ENCODE measurements around the gene NCR1.
"Not testable (repeated sequence)": the region's sequence is repeated elsewhere in the genome, so short reads cannot be mapped to it uniquely, and the experiment has no call there.

The NCR1 gene

DNA sequence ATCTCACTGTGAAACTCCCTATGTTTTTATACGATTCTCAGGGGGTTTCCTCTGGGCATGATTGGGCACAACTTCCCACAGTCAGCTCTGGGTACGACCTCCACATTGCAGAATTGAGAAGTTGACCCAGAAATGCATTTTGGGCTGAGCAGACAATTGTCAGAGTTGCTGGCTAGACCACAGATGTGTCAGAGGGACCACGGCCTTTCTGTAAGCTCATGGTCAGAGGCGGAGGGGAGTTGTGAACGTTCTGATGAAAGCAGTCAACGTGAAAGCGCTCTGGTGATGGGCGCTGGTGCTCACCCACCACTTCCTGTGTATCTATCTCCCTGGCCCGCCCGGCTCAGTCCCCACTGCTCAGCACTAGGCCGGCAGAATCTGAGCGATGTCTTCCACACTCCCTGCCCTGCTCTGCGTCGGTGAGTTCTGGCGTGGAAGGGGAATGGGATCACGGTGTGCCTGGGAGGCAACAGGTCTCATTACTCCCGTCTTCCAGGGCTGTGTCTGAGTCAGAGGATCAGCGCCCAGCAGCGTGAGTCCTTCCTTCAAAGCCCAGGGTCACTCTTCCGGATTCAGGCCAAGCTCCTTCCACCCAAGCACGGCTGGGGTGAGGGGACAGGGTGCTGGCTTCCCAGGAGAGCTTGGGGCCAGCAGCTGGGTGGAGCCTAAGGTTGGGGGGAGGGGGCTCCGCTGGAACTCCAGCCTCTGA, at the start of gene NCR1:
NCR1 (plus strand) TSS at position 346 of the 709 bp plus-strand sequence; CDS start at position 386, 40 bp downstream.
- no peak for DNase-seq

DNA sequence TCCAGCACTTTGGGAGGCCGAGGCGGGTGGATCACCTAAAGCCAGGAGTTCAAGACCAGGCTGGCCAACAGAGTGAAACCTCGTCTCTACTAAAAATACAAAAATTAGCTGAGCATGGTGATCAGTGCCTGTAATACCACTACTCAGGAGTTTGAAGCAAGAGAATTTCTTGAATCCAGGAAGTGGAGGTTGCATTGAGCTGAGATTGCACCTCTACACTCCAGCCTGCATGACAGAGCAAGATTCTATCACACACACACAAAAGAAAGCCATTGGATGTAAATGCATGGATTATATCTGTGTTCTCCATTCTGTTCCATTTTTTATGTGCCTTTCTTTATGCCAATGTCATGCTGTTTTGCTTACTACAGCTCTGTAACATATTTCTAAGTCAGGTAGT, 47.5 kb upstream of the NCR1 start:
- not testable (repeated sequence) for DNase-seq

- not testable (repeated sequence) for DNase-seq
Measured at GRCh38 chr19:54859421-54859820, 46.5 kb upstream of the NCR1 start.

- not testable (repeated sequence) for DNase-seq
Measured at GRCh38 chr19:54863459-54863858, 42.5 kb upstream of the NCR1 start.

DNA sequence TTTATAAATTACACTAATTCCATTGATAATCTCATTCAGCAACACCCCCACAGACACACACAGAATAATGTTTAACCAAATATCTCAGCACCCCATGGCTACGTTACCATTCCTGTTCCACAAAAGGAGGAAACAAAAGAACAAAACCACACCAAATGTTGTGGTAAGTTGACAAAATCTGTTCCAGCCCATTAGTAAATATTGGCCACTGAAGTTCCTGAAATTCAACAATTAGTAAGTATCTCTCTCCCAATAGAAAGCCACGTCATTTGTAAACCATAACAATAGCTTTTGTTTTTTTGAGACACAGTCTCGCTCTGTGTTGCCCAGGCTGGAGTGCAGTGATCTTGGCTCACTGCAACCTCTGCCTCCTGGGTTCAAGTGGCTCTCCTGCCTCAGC, 34.3 kb upstream of the NCR1 start:
- DNase-seq = no peak

DNA sequence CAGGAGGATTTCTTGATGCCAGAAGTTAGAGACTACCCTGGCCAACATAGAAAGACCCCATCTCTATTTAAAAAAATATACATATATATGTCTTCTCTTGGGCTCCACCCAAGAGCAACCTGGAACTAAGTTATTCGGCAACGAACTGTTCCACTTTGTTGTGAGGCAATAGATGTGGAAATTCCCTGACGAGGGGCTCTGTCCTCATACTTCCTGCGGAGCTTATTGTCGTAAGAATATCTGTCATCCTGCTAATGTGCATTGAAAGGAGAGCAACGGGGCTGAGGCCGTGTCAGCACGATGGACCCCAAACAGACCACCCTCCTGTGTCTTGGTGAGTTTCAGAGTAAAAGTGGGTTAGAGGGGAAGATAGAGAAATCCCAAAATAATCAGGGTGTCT, 32.0 kb upstream of the NCR1 start, which contains the start of gene FCAR:
FCAR (plus strand) TSS at position 246 of the 400 bp plus-strand sequence; CDS start at position 301, 55 bp downstream.
- peak; percentile 82 for DNase-seq

DNA sequence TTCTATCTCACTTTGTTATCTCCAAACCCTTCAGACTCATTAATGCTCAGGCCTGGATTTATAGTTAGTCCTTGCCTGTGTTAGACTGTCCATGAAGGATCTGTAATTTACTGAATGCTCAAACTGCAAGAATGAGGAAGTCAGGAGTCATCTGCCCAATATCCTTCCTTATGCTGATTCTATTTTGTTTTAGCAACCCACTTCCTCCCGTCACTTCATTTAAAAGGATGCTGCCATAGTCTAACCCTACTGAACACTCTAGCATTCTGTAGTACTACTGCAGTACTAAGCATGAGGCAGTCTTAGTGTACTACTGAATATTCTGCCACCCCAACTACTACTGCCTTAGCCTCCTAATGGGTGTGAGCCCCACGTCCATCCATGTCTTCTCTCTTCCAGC, 30.4 kb upstream of the NCR1 start:
- DNase-seq = peak; percentile 90

DNA sequence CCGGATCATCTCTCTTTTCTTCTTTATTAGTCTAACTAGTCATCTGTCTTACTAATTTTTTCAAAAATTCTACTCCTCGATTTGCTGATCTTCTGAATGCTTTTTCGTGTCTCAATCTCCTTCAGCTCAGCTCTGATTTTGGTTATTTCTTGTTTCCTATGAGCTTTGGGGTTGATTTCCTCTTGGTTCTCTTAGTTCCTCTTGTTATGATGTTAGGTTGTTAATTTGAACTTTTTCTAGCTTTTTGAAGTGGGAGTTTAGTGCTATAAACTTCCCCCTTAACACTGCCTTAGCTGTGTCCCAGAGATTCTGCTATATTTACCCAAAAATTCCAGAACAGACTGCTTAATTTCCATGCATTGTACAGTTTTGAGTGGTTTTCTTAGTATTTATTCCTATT, 28.5 kb upstream of the NCR1 start:
- DNase-seq = no peak

- no peak for DNase-seq
Measured at GRCh38 chr19:54881884-54882283, 24.1 kb upstream of the NCR1 start.

- no peak for DNase-seq
Measured at GRCh38 chr19:54882758-54883157, 23.2 kb upstream of the NCR1 start.

- no peak for DNase-seq
Measured at GRCh38 chr19:54883228-54883627, 22.7 kb upstream of the NCR1 start.

- no peak for DNase-seq
Measured at GRCh38 chr19:54888239-54888638, 17.7 kb upstream of the NCR1 start.

DNA sequence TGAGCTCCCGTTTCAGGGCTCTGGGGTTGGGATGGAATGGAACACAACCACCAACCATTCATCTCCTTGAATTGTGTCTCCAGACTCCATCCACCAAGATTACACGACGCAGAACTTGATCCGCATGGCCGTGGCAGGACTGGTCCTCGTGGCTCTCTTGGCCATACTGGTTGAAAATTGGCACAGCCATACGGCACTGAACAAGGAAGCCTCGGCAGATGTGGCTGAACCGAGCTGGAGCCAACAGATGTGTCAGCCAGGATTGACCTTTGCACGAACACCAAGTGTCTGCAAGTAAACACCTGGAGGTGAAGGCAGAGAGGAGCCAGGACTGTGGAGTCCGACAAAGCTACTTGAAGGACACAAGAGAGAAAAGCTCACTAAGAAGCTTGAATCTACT, 16.4 kb upstream of the NCR1 start:
- no peak for DNase-seq

- DNase-seq = no peak
Measured at GRCh38 chr19:54893406-54893805, 12.5 kb upstream of the NCR1 start.

DNA sequence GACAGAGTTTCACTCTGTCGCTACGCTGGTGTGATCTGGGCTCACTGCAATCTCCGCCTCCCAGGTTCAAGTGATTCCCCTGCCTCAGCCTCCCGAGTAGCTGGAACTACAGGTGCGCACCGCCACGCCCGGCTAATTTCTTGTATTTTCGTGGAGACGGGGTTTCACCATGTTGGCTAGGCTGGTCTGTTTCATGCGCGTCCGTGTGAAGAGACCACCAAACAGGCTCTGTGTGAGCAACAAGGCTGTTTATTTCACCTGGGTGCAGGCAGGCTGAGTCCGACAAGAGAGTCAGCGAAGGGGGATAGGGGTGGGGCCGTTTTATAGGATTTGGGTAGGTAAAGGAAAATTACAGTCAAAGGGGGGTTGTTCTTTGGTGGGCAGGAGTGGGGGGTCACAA, 11.8 kb upstream of the NCR1 start:
- DNase-seq = not testable (repeated sequence)

- DNase-seq = no peak
Measured at GRCh38 chr19:54896036-54896435, 9.9 kb upstream of the NCR1 start.

GRCh38 chr19:54898685-54899084, 7.3 kb upstream of the NCR1 start:
- DNase-seq = not testable (repeated sequence)

GRCh38 chr19:54899646-54900045, 6.3 kb upstream of the NCR1 start:
- DNase-seq = not testable (repeated sequence)

DNA sequence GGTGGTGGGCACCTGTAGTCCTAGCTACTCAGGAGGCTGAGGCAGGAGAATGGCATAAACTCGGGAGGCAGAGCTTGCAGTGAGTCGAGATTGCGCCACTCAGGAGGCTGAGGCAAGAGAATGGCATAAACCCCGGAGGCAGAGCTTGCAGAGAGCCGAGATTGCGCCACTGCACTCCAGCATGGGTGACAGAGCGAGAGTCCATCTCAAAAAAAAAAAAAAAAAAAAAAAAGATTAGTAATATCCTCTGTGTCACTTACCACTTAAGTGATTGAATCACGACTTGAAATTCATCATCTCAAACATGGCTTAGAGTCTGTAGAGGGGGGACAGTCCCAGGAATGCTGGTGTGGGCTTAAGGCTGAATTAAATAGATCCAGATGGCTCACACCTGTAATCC, 4.8 kb upstream of the NCR1 start:
- DNase-seq = peak; percentile 32

- no peak for DNase-seq
Measured at GRCh38 chr19:54902061-54902460, 3.9 kb upstream of the NCR1 start.

DNA sequence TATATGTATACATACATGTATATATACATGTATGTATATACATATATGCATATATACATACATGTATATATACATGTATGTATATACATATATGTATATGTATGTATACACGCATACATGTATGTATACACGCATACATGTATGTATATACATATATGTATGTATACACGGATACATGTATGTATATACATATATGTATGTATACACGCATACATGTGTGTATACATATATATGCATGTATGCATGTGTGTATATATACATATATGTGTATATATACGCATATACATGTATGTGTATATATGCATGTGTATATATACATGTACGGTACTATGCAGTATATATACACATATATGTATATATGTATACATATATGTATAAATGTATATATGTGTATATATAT, 2.6 kb upstream of the NCR1 start:
- DNase-seq = no peak

DNA sequence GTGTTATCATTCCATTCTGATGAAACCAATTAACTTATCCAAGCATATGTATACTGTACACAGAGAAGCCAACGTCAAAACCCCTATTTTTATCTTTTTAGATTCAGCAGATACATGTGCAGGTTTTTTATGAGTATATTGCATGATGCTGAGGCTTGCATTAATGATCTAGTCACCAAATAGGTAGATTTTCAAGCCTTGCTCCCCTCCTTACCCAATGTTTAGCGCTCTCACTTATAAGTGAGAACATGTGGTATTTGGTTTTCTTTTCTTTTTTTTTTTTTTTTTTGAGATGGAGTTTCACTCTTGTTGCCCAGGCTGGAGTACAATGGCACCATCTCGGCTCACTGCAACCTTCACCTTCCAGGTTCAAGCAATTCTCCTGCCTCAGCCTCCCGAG, 1.7 kb upstream of the NCR1 start:
- not testable (repeated sequence) for DNase-seq

GRCh38 chr19:54905421-54905802, 536 bp upstream of the NCR1 start:
- DNase-seq = no peak

GRCh38 chr19:54906819-54907218, 871 bp downstream of the NCR1 start:
- DNase-seq = no peak

DNA sequence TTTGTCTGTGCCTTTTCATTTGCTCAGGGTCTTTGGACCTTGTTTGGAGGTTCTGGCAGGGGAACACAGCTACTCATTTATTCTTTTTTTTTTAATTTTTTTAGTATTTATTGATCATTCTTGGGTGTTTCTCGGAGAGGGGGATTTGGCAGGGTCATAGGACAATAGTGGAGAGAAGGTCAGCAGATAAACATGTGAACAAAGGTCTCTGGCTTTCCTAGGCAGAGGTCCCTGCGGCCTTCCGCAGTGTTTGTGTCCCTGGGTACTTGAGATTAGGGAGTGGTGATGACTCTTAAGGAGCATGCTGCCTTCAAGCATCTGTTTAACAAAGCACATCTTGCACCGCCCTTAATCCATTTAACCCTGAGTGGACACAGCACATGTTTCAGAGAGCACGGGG, 2.0 kb downstream of the NCR1 start:
- DNase-seq = not testable (repeated sequence)
